Measurements from ENCODE around the gene SENP7.

The SENP7 gene

DNA sequence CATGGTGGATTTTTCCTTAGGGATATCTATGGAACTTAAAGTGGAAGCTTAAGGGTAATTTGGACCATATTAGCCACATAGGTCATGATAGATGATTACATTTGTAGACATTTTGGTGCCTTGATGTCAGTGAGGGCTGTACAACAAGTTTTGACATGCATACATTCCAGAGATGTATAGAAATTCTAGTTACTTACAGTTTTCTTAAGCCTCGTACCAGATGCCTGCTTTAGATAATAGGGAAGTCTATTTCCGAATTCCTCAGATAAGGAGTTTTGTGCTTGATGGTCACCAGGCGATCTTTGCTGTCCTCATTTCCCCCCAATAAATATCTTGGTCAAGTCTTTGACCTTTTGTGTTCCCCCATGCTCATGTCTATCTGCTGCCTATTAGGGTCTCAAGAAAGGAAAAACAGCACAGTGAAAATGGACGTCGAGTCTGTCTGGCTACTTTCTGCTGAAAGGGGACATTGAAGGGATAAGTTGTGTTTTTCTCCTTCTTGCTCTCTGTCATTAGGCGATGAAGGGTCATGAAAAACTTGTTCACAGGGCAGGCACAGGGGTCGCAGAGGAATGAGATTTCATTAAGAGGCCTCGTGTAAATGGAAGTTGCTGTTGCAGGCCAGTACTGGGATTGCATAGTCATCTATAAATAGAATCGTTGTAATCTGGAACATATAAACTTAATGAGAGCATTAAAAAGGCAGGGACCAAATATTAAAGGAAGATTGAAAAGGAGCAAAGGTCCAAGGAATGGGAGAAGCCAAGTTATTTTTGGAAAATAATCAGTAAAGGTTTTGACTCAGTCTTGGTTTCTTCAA lies 20.0 kb upstream of the SENP7 start:
- no peaks in the 10 kb centered on the region for H3K27me3 Mint-ChIP-seq (ENCODE audit: low read depth)
- no peak overlapping the region for H3K4me3 Mint-ChIP-seq
- H3K9me3 Mint-ChIP-seq, result peaks cover 11% of the 10 kb centered on the region
- H3K4me1 Mint-ChIP-seq (ENCODE audit: low read depth), result peaks cover 34% of the 10 kb centered on the region
- H3K27ac Mint-ChIP-seq, result no peak overlapping the region
- peaks cover 12% of the 10 kb centered on the region for H3K36me3 Mint-ChIP-seq (ENCODE audit: low read depth)

DNA sequence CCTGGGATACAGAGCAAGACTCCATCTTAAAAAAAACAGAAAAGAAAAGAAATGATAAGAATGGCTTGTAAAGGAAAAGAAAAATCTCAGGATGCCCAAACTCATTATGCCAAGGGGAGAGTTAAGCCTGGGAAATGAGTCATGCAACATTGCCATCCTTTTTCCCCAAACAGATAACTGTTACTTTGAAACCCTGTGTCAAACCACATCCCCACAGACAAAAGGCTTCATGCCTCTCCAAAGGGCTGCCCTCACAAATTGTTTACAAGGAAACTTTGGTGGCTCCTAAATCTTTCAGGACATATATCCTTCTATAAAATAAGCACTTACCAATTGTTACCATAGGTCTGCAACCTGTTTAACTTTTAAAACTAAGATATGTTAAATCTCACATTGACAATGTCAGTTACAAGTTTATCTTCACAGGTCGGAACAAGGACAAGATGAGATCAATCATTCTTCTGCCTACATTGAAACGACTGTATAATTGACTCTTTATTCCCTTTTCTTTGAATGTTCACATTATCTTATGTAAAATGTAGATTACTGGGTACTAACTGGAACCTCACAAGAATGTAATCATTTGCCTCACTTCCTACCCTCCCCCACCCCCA lies 18.6 kb upstream of the SENP7 start:
- H3K27me3 Mint-ChIP-seq (ENCODE audit: low read depth), result no peaks in the 10 kb centered on the region
- H3K27ac Mint-ChIP-seq, result peak overlapping the region; percentile 5
- H3K4me3 Mint-ChIP-seq, result peak overlapping the region; percentile 6

DNA sequence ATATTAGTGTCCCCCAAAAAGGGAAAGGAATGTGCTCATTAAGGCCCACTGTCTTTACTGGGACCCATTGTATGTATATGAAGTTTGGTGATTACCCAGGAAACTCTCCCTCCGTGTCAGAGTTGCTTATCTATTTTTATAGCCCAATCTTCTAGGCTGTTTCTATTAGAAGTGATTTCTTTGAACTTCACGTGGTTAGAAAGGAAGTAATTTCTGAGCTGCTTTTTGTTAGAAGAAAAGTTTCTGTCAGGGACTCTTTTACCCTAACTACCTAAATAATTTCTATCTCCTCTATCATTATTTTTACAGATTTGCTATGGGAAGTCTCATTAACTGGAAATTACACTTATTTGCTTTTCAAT lies 17.7 kb upstream of the SENP7 start:
- Mint-ChIP-seq H3K4me1 (ENCODE audit: low read depth) (peaks cover 34% of the 10 kb centered on the region), H3K27ac (peak overlapping the region; percentile 5), H3K27me3 (ENCODE audit: low read depth) (no peaks in the 10 kb centered on the region), H3K9me3 (peaks cover 11% of the 10 kb centered on the region), H3K4me3 (peak overlapping the region; percentile 6), H3K36me3 (ENCODE audit: low read depth) (peaks cover 12% of the 10 kb centered on the region)

More for the DNA sequence above, 18.6 kb upstream of the SENP7 start:
- H3K9me3 Mint-ChIP-seq, result peaks cover 11% of the 10 kb centered on the region
- peaks cover 34% of the 10 kb centered on the region for H3K4me1 Mint-ChIP-seq (ENCODE audit: low read depth)
- H3K36me3 Mint-ChIP-seq (ENCODE audit: low read depth), result peaks cover 14% of the 10 kb centered on the region

DNA sequence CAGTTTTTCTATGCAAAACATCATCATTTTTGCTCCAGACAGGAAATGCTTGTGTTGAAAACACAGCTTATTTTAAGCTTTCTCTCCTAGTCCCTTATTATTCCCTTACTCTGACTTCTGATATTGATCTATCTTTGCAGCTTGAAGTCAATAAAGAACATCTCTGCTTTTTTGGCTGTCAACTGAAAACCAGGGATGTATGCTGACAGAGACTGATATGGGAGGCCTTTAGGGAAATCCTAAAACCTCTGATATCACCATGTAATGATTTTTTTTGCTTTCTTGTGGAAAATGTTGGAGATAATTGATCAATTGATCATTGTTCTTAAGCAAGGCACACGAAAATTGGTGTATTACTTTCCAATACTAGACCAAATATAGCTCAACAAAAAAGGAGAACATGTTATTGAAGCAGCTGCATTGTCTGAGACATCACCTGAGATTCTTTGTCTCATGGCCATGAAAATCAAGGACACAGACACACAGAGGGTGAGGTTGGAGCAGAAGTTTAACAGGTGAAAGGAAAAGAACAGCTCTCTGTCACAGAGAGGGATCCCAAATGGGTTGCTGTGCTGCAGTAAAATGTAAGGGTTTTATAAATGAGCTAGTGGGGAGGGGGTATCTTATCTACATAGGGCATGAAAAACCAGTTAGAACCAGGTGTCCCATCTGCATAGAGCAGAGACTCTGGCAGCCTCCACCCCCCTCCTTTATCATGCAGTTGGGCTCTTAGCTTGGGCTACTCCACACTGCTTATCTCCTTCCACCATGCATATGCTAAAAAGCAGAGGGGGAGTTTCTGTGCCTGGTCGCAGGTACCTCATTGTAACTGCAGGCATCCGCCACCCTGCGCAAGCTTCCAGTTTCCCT lies 17.0 kb upstream of the SENP7 start:
- Mint-ChIP-seq H3K4me3 (no peak overlapping the region), H3K9me3 (peaks cover 14% of the 10 kb centered on the region), H3K27ac (peak overlapping the region; percentile 53), H3K4me1 (ENCODE audit: low read depth) (peaks cover 34% of the 10 kb centered on the region), H3K27me3 (ENCODE audit: low read depth) (no peaks in the 10 kb centered on the region), H3K36me3 (ENCODE audit: low read depth) (peaks cover 13% of the 10 kb centered on the region)

DNA sequence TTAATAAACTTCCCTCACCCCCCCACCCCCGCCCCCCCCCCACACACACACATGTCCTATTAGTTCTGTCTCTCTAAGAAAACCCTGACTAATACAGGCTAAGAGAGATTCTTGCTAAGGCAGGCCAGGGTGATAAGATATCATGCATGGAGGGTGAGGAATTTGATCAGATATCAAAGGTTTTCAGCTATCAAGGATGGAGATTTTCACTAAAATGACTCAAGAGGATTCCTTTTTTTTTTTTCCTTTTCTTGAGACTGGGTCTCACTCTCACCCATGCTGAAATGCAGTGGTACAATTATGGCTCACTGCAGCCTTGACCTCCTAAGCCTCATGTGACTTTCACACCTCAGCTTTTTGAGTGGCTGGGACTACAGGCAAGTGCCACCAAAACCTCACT lies 14.9 kb upstream of the SENP7 start:
- no peaks in the 10 kb centered on the region for H3K27me3 Mint-ChIP-seq (ENCODE audit: low read depth)
- peaks cover 32% of the 10 kb centered on the region for H3K4me1 Mint-ChIP-seq (ENCODE audit: low read depth)
- peaks cover 16% of the 10 kb centered on the region for H3K36me3 Mint-ChIP-seq (ENCODE audit: low read depth)
- H3K4me3 Mint-ChIP-seq, result no peak overlapping the region
- no peak overlapping the region for H3K27ac Mint-ChIP-seq
- H3K9me3 Mint-ChIP-seq, result peaks cover 17% of the 10 kb centered on the region

DNA sequence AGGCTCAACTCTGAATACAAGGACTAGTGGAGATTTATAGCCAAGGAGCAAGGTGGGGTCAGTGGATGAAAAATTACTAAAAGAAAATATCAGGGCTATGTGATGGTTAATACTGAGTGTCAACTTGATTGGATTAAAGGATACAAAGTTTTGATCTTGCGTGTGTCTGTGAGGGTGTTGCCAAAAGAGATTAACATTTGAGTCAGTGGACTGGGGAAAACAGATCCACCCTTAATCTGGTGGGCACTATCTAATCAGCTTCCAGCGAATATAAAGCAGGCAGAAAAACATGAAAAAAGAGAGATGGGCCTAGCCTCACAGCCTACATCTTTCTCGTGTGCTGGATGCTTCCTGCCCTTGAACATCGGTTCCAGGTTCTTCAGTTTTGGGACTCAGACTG lies 14.4 kb upstream of the SENP7 start:
- no peak overlapping the region for H3K27ac Mint-ChIP-seq
- peaks cover 30% of the 10 kb centered on the region for H3K4me1 Mint-ChIP-seq (ENCODE audit: low read depth)
- peaks cover 17% of the 10 kb centered on the region for H3K9me3 Mint-ChIP-seq
- no peaks in the 10 kb centered on the region for H3K27me3 Mint-ChIP-seq (ENCODE audit: low read depth)
- H3K4me3 Mint-ChIP-seq, result no peak overlapping the region
- peaks cover 16% of the 10 kb centered on the region for H3K36me3 Mint-ChIP-seq (ENCODE audit: low read depth)

DNA sequence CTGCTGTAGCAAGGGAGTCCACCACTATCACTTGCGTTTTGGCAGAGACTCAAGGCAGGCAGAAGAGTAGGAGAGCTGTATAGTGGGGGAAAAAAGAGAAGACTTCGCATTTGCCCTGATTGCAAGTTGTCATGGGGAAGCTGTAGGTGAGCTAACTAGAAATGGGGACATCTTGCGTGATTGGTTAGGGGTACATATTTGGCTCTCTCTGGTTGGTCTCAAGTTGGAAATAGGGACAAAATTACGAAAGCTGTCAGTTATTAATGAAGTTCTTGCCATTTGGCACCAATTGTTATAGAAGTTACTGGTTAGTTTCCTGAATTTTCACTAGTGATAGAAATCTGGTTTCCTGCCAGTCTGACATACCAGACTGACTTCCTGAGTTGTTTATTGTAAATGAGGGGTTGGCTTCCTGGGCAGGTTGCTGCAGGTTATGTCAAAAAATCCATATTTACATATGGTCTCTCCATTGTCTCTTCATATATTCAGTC lies 8.2 kb upstream of the SENP7 start:
- Mint-ChIP-seq H3K27ac (peak overlapping the region; percentile 80), H3K4me1 (ENCODE audit: low read depth) (peaks cover 39% of the 10 kb centered on the region), H3K9me3 (peaks cover 7% of the 10 kb centered on the region), H3K36me3 (ENCODE audit: low read depth) (peaks cover 11% of the 10 kb centered on the region), H3K27me3 (ENCODE audit: low read depth) (no peaks in the 10 kb centered on the region), H3K4me3 (peak overlapping the region; percentile 57)

DNA sequence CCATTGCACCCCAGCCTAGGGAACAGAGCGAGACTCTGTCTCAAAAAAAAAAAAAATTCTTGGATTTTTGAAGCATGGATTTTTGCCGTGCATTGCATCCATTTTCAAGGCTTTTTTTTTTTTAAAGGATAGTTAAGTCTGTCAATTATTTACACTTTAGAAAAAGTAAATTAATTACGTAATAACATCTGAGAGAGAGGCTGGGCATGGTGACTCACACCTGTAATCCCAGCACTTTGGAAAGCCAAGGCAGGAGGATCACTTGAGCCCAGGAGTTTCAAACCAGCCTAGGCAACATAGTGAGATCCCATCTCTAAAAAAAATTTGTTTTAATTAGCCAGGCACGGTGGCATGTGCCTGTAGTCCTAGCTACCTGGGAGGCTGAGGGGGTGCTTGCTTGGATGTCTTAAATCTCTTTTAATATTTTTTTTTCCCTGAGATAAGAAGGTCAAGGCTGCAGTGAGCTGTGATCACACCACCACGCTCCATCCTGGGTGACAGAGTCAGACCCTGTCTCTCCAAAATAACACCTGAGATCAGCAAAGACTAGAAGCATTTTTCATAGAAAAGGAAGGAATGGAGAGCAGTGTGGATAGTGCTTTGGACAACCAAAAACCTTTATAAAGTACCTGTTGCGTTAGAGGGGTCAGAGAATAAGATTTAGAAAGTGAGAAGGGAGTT lies 6.8 kb upstream of the SENP7 start:
- Mint-ChIP-seq H3K36me3 (ENCODE audit: low read depth) (peaks cover 8% of the 10 kb centered on the region), H3K4me1 (ENCODE audit: low read depth) (peaks cover 39% of the 10 kb centered on the region), H3K4me3 (peak overlapping the region; percentile 57), H3K9me3 (peaks cover 1% of the 10 kb centered on the region), H3K27ac (peak overlapping the region; percentile 80), H3K27me3 (ENCODE audit: low read depth) (no peaks in the 10 kb centered on the region)

DNA sequence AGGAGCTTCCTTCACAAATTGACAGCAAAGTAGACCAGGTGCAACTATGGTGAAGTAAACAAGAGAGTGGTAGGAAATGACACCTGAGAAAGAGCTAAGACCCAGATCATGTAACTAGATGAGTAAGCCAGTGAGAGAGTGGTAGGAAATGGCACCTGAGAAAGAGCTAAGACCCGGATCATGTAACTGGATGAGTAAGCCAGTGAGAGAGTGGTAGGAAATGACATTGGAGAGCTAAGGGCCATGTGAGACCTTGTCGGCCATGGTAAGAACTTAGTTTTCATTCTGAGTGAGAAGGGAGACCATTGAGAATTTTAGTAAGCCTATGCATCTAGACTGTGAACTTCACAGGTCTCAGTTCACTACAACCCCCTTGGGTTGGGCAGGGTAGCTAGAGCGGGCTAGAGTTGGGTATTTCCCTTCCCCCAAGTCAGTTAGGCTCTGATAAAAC lies 5.4 kb upstream of the SENP7 start:
- no peaks in the 10 kb centered on the region for H3K27me3 Mint-ChIP-seq (ENCODE audit: low read depth)
- peaks cover 7% of the 10 kb centered on the region for H3K36me3 Mint-ChIP-seq (ENCODE audit: low read depth)
- peak overlapping the region; percentile 88 for H3K27ac Mint-ChIP-seq
- H3K9me3 Mint-ChIP-seq, result no peaks in the 10 kb centered on the region
- H3K4me1 Mint-ChIP-seq (ENCODE audit: low read depth), result peaks cover 43% of the 10 kb centered on the region
- peak overlapping the region; percentile 58 for H3K4me3 Mint-ChIP-seq

DNA sequence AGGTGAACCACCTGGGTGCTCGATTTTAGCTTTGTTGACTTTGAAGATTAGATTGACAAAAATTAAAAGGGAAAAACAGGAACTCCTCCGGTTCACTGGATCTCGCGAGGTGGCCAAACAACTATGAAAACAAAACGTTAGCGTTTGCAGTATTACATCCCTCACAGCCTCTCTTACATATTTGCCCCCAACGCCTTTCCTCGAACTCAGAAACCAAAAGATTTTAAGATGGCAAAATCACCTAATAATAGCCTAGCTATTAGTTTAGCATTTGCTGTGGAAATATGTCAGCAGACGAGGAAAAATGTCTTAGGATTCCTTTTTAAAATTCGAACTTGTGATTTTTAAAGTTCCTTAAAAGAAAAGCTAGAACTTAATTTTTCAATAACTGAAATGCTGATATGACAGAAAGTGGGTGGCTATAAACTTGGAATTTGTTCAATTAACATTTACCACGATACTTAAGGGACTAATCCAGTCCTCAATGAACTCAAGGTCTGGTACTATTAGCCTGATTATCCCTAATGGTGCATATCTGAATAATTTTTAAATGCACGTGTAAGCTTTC lies 491 bp upstream of the SENP7 start:
- peaks cover 36% of the 10 kb centered on the region for H3K4me1 Mint-ChIP-seq (ENCODE audit: low read depth)
- H3K27ac Mint-ChIP-seq, result peak overlapping the region; percentile 100
- H3K4me3 Mint-ChIP-seq, result peak overlapping the region; percentile 100
- H3K36me3 Mint-ChIP-seq (ENCODE audit: low read depth), result peaks cover 22% of the 10 kb centered on the region
- H3K9me3 Mint-ChIP-seq, result no peaks in the 10 kb centered on the region
- peaks cover 4% of the 10 kb centered on the region for H3K27me3 Mint-ChIP-seq (ENCODE audit: low read depth)

DNA sequence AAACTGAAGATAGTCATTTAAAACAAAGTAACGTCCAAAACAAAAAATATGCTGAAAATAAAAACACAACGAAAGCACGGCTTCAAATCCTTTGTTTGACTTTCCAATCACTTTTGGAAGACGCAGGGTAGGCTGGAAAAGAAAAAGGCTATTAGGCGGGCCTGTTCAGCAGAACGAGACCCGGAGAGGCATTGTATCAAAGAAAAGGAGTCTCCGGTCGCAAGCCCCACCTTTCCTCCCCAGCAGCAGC lies 691 bp downstream of the SENP7 start:
- Mint-ChIP-seq H3K4me3 (peak overlapping the region; percentile 100), H3K27ac (peak overlapping the region; percentile 100), H3K36me3 (ENCODE audit: low read depth) (peaks cover 26% of the 10 kb centered on the region), H3K4me1 (ENCODE audit: low read depth) (peaks cover 30% of the 10 kb centered on the region), H3K9me3 (no peaks in the 10 kb centered on the region), H3K27me3 (ENCODE audit: low read depth) (peaks cover 4% of the 10 kb centered on the region)

DNA sequence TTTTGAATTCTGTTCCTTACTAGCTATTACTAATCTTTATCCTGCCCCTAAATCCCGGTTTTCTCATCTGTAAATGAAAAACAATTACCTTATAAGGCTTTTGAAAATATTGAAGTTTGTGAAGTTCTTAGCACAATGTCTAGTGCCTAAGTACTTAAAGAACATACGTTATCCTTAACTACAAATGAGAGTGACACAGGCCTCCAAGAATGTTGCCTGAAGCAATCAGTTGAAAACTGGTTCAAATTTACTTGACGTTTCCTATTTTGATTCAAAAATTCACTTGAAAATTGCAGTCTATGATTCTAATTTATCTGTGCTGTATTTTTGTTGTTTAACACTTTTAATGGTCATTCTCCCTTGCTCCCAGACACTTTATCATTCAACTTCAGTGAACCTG lies 3.2 kb downstream of the SENP7 start:
- Mint-ChIP-seq H3K27ac (no peak overlapping the region), H3K27me3 (ENCODE audit: low read depth) (peaks cover 4% of the 10 kb centered on the region), H3K4me3 (no peak overlapping the region)

DNA sequence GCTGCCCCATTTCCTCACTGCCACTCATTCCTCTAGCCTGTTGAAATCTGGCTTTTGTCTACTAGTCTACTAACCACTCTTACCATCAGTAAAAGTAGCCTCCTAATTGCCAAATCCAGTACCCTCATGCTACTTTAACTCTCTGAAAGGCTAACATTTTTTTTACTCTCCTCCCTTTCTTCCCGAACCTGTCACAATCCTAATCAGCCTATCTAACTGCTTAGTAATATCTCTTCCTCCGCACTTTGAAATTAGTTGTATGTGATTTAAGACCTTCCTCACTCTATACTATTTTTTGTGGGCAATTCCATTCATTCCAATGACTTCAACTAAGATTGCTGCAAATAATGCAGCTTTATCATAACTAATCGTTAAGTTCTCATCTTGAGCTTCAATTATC lies 3.7 kb downstream of the SENP7 start:
- Mint-ChIP-seq H3K27ac (no peak overlapping the region), H3K9me3 (no peaks in the 10 kb centered on the region), H3K4me1 (ENCODE audit: low read depth) (peaks cover 30% of the 10 kb centered on the region), H3K4me3 (no peak overlapping the region), H3K27me3 (ENCODE audit: low read depth) (peaks cover 4% of the 10 kb centered on the region), H3K36me3 (ENCODE audit: low read depth) (peaks cover 35% of the 10 kb centered on the region)

More for the DNA sequence above, 3.2 kb downstream of the SENP7 start:
- Mint-ChIP-seq H3K4me1 (ENCODE audit: low read depth) (peaks cover 30% of the 10 kb centered on the region), H3K36me3 (ENCODE audit: low read depth) (peaks cover 35% of the 10 kb centered on the region), H3K9me3 (no peaks in the 10 kb centered on the region)

DNA sequence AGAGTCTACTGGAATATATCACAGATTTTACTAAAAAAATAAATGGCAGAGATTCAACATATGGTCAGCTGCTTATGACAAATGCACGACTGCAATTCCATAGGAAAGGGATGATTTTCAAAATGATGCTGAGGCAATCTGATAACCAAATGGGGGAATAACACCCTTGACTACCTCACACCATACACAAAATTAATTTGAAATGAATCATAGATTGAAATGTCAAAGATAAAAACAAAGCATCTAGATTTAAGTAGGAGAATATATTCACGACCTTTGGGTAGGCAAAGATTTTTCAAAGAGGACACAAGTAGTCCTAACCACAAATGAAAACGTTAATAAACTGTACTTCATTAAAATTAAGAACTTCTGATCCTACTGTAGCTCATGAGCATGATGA lies 11.2 kb downstream of the SENP7 start:
- Mint-ChIP-seq H3K27me3 (ENCODE audit: low read depth) (no peaks in the 10 kb centered on the region), H3K4me3 (no peak overlapping the region), H3K27ac (no peak overlapping the region), H3K9me3 (no peaks in the 10 kb centered on the region), H3K4me1 (ENCODE audit: low read depth) (peaks cover 3% of the 10 kb centered on the region), H3K36me3 (ENCODE audit: low read depth) (peaks cover 27% of the 10 kb centered on the region)
